Measurements from ENCODE around the gene SLC24A3.

Gene SLC24A3

GRCh38 chr20:19212469-19212815 is at the start of gene SLC24A3:
Gene SLC24A3, plus strand, starts transcription at chr20:19212642.
- DNase-seq = peak; percentile 38 to 62

- no peak for DNase-seq
Observed at GRCh38 chr20:19170148-19170547, 42.3 kb upstream of the SLC24A3 start.

- DNase-seq = no peak
Observed at GRCh38 chr20:19172637-19173036, 39.8 kb upstream of the SLC24A3 start.

GRCh38 chr20:19176470-19177052 is 35.9 kb upstream of the SLC24A3 start:
- DNase-seq = no peak

GRCh38 chr20:19181552-19181951 is 30.9 kb upstream of the SLC24A3 start:
- no peak for DNase-seq

GRCh38 chr20:19185083-19185482 is 27.4 kb upstream of the SLC24A3 start:
- DNase-seq = no peak

GRCh38 chr20:19193349-19193748 is 19.1 kb upstream of the SLC24A3 start:
- DNase-seq = no peak

- peak; percentile 44 to 61 for DNase-seq
Observed at GRCh38 chr20:19205981-19206396, 6.5 kb upstream of the SLC24A3 start.

- no peak for DNase-seq
Observed at GRCh38 chr20:19207541-19207940, 4.9 kb upstream of the SLC24A3 start.

- DNase-seq = no peak
Observed at GRCh38 chr20:19210391-19211155, 1.9 kb upstream of the SLC24A3 start.

- no peak for DNase-seq
Observed at GRCh38 chr20:19211252-19211651, 1.2 kb upstream of the SLC24A3 start.

- DNase-seq = peak; percentile 98
Observed at GRCh38 chr20:19211661-19212468, 577 bp upstream of the SLC24A3 start.

- DNase-seq = peak; percentile 77 to 85
Observed at GRCh38 chr20:19212821-19213502, 520 bp downstream of the SLC24A3 start.

GRCh38 chr20:19213946-19214490 is 1.6 kb downstream of the SLC24A3 start:
- DNase-seq = no peak

- DNase-seq = no peak
Observed at GRCh38 chr20:19218411-19218810, 6.0 kb downstream of the SLC24A3 start.

- DNase-seq = no peak
Observed at GRCh38 chr20:19222520-19223040, 10.1 kb downstream of the SLC24A3 start.

GRCh38 chr20:19223640-19224039 is 11.2 kb downstream of the SLC24A3 start:
- DNase-seq = no peak

- no peak for DNase-seq
Observed at GRCh38 chr20:19231359-19232035, 19.1 kb downstream of the SLC24A3 start.

GRCh38 chr20:19232997-19233794 is 20.8 kb downstream of the SLC24A3 start:
- DNase-seq = no peak

GRCh38 chr20:19236371-19237055 is 24.1 kb downstream of the SLC24A3 start:
- peak in 1 of 2 experiments; percentile 5 for DNase-seq

GRCh38 chr20:19241440-19241839 is 29.0 kb downstream of the SLC24A3 start:
- no peak for DNase-seq
